Mesendoderm (in vitro differentiated cells): ENCODE data around the gene IZUMO4.

Source experiments
- DNase-seq: peaks from one replicate; pipeline ENCODE4 v3.0.0; 2013
- H2AK5ac ChIP-seq: 2 replicates; pipeline ENCODE4 v1.6.1; 2013; ENCODE audit warnings: low read length, inconsistent platforms
- H2BK120ac ChIP-seq: 2 replicates; pipeline ENCODE4 v1.6.1; 2013; ENCODE audit warnings: low read depth, mild to moderate bottlenecking, low read length, moderate library complexity, mixed read lengths
- H2BK15ac ChIP-seq: replicated peaks from 2 replicates; pipeline ENCODE4 v1.6.1; 2013; ENCODE audit warnings: low read depth, mild to moderate bottlenecking, moderate library complexity
- H2BK5ac ChIP-seq: 2 replicates; pipeline ENCODE4 v1.6.1; 2013; ENCODE audit warnings: low read length, inconsistent platforms
- H3K18ac ChIP-seq: 2 replicates; pipeline ENCODE4 v1.6.1; 2013; ENCODE audit warnings: mild to moderate bottlenecking, low read length, mixed read lengths
- H3K23ac ChIP-seq: one replicate; pipeline ENCODE4 v1.6.1; 2013; ENCODE audit warnings: low read length
- H3K27ac ChIP-seq: 2 replicates; pipeline ENCODE4 v1.5.1; 2013; ENCODE audit warnings: low read depth, mild to moderate bottlenecking, inconsistent platforms, low read length, moderate library complexity
- H3K27me3 ChIP-seq: 2 replicates; pipeline ENCODE4 v1.6.1; 2013; ENCODE audit warnings: low read length, control low read depth, mild to moderate bottlenecking, inconsistent platforms; ENCODE audit not compliant: insufficient read depth, poor library complexity
- H3K36me3 ChIP-seq: 2 replicates; pipeline ENCODE4 v1.6.1; 2013; ENCODE audit warnings: low read length, inconsistent platforms; ENCODE audit not compliant: control insufficient read depth, insufficient read depth
- H3K4ac ChIP-seq: one replicate; pipeline ENCODE4 v1.6.1; 2013; ENCODE audit warnings: low read depth, mild to moderate bottlenecking, low read length, moderate library complexity
- H3K4me1 ChIP-seq: 2 replicates; pipeline ENCODE4 v1.6.1; 2013; ENCODE audit warnings: low read depth, low read length, inconsistent platforms; ENCODE audit not compliant: control insufficient read depth
- H3K4me2 ChIP-seq: 2 replicates; pipeline ENCODE4 v1.6.1; 2013; ENCODE audit warnings: low read length
- H3K4me3 ChIP-seq: 2 replicates; pipeline ENCODE4 v1.5.1; 2013; ENCODE audit warnings: mild to moderate bottlenecking, low read length
- H3K56ac ChIP-seq: one replicate; pipeline ENCODE4 v1.6.1; 2013; ENCODE audit warnings: low read length
- H3K79me1 ChIP-seq: 2 replicates; pipeline ENCODE4 v1.6.1; 2013; ENCODE audit warnings: low read length, inconsistent platforms
- H3K79me2 ChIP-seq: 2 replicates; pipeline ENCODE4 v1.6.1; 2013; ENCODE audit warnings: mild to moderate bottlenecking, low read length; ENCODE audit not compliant: control insufficient read depth, insufficient read depth
- H3K9ac ChIP-seq: 2 replicates; pipeline ENCODE4 v1.6.1; 2013; ENCODE audit warnings: low read length, inconsistent platforms
- H4K5ac ChIP-seq: one replicate; pipeline ENCODE4 v1.6.1; 2013; ENCODE audit warnings: low read length
- H4K8ac ChIP-seq: one replicate; pipeline ENCODE4 v1.6.1; 2013; ENCODE audit warnings: low read depth, mild to moderate bottlenecking, control low read depth, low read length, moderate library complexity
- WGBS: extraction: QIAGEN DNeasy Blood & Tissue Kit; methylation state at CpG from one replicate; pipeline ENCODE4 v1.1.7; 2013; ENCODE audit warnings: low lambda C conversion rate, missing lambda C conversion rate; ENCODE audit not compliant: insufficient coverage; ENCODE audit errors: extremely low coverage; 5-methylcytosine and 5-hydroxymethylcytosine counted together

IZUMO4 gene

DNA sequence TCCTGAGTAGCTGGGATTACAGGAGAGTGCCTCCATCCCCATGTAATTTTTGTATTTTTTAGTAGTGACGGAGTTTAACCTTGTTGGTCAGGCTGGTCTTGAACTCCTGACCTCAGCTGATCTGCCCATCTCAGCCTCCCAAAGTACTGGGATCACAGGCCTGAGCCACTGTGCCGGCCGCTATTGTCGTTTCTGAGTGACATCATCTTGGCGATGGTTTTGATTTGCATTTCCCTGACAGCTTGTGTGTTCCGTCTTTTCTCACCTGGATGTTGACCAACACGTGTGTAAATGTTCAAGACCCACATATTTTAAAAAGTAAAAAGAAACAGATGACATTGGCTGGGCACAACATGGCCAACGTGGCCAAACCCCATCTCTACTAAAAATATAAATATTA lies 32.9 kb upstream of the IZUMO4 start:
- Histone ChIP-seq H3K18ac (no peak overlapping the region), H3K36me3 (no peaks in the 10 kb centered on the region), H3K9ac (no peak overlapping the region), H3K4me2 (no peak overlapping the region), H3K4me3 (no peak overlapping the region), H3K56ac (no peak overlapping the region), H3K79me1 (no peaks in the 10 kb centered on the region), H3K23ac (no peak overlapping the region), H2AK5ac (no peak overlapping the region), H2BK120ac (no peak overlapping the region), H3K79me2 (no peaks in the 10 kb centered on the region), H2BK5ac (no peak overlapping the region), H4K5ac (no peak overlapping the region), H2BK15ac (no peak overlapping the region), H3K4me1 (peaks cover 4% of the 10 kb centered on the region), H3K4ac (no peak overlapping the region), H3K27me3 (no peaks in the 10 kb centered on the region), H3K27ac (no peak overlapping the region), H4K8ac (no peak overlapping the region)
- DNase-seq: no peak
- no CpG with 5 or more reads among the region's 8 CpGs for WGBS

DNA sequence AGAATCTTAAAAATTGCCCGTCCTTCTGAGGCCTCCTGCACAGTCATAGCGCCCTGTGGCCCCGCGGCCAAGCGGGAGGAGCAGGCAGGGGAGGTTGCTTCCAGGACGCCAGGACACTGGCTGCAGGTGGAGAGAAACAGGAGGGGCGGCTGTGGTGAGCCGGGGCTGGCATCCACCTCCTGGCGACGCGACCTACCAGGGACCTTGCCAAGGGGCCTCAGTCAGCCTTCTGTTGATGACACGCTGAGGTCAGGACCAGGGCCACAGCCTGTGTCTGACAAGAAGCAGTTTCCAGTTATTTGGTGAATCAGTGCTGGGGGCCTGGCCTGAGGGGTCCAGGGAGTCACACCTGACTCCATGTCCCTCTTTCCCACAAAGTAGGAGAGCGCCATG lies 32.3 kb upstream of the IZUMO4 start:
- Histone ChIP-seq H2AK5ac (no peak overlapping the region), H3K27me3 (no peaks in the 10 kb centered on the region), H3K23ac (no peak overlapping the region), H3K9ac (no peak overlapping the region), H4K8ac (no peak overlapping the region), H2BK15ac (no peak overlapping the region), H3K79me1 (no peaks in the 10 kb centered on the region), H3K4me2 (no peak overlapping the region), H3K18ac (no peak overlapping the region), H3K4me1 (peaks cover 4% of the 10 kb centered on the region), H3K36me3 (no peaks in the 10 kb centered on the region), H3K56ac (no peak overlapping the region), H4K5ac (no peak overlapping the region), H2BK120ac (no peak overlapping the region), H3K79me2 (no peaks in the 10 kb centered on the region), H3K27ac (no peak overlapping the region), H2BK5ac (no peak overlapping the region), H3K4me3 (no peak overlapping the region), H3K4ac (no peak overlapping the region)
- DNase-seq: no peak
- no CpG with 5 or more reads among the region's 13 CpGs for WGBS

DNA sequence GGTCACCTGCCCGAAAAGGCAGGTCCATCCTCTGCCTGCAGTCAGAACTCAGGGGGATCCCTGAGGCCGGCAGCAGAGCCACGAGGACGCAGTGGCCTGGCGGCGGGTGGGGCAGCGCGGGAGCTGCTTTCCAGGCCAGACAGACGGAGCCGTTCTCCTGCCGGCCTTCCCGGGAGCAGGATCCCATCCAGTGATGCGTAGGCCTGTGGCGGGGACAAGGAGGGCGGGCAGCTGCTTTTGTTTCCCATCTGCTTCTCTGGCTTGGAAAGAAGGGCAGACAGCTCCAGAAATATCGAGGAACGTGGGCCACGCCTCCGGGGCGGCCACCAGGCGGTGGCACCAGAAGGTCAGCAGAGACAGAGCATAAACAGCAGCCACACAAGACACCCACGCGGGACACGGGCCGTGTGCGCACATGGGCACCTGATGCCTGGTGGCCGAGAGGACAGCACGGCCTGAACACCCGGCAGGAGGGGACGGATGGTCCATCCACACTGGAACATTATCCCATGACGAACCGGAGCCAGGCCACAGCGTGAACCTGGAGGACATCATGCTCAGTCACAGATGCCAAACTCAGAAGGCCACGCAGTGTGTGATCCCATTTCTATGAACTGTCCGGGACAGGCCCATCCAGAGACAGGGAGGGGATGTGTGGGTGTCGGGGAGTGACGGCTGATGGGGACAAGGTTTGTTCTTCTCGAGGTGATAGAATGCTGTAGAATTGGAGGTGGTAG lies 31.8 kb upstream of the IZUMO4 start:
- Histone ChIP-seq H3K79me2 (no peaks in the 10 kb centered on the region), H2AK5ac (no peak overlapping the region), H3K4me1 (peaks cover 2% of the 10 kb centered on the region), H3K23ac (no peak overlapping the region), H3K36me3 (no peaks in the 10 kb centered on the region), H2BK5ac (no peak overlapping the region), H4K8ac (no peak overlapping the region), H3K27me3 (no peaks in the 10 kb centered on the region), H2BK120ac (no peak overlapping the region), H3K18ac (no peak overlapping the region), H3K9ac (no peak overlapping the region), H3K79me1 (no peaks in the 10 kb centered on the region), H3K56ac (no peak overlapping the region), H3K4ac (no peak overlapping the region), H3K4me2 (no peak overlapping the region), H2BK15ac (no peak overlapping the region), H3K4me3 (no peak overlapping the region), H3K27ac (no peak overlapping the region), H4K5ac (no peak overlapping the region)
- no peak for DNase-seq
- no CpG with 5 or more reads among the region's 38 CpGs for WGBS

DNA sequence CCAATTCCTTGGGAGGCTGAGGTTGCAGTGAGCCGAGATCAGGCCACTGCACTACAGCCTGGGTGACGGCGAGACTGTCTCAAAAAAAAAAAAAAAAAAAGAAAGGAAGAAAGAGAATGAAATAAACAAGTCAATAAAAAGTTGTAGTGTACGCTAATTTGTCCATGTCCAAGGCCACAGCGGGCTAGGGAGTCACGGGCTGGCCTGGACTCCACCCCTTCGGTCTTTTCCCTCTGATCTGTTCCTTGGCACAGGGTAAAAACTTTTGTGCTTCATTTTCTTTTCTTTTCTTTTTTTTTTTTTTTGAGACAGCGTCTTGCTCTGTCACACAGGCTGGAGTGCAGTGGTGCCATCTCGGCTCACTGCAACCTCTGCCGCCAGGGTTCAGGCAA lies 26.3 kb upstream of the IZUMO4 start:
- Histone ChIP-seq H3K27ac (no peak overlapping the region), H2AK5ac (no peak overlapping the region), H3K79me2 (no peaks in the 10 kb centered on the region), H3K4ac (no peak overlapping the region), H3K4me3 (no peak overlapping the region), H3K27me3 (no peaks in the 10 kb centered on the region), H4K8ac (no peak overlapping the region), H3K23ac (no peak overlapping the region), H2BK120ac (no peak overlapping the region), H3K4me2 (no peak overlapping the region), H3K18ac (no peak overlapping the region), H2BK5ac (no peak overlapping the region), H2BK15ac (no peak overlapping the region), H3K4me1 (no peaks in the 10 kb centered on the region), H3K9ac (no peak overlapping the region), H3K79me1 (no peaks in the 10 kb centered on the region), H4K5ac (no peak overlapping the region), H3K36me3 (no peaks in the 10 kb centered on the region), H3K56ac (no peak overlapping the region)
- no peak for DNase-seq
- WGBS: no CpG with 5 or more reads among the region's 10 CpGs

DNA sequence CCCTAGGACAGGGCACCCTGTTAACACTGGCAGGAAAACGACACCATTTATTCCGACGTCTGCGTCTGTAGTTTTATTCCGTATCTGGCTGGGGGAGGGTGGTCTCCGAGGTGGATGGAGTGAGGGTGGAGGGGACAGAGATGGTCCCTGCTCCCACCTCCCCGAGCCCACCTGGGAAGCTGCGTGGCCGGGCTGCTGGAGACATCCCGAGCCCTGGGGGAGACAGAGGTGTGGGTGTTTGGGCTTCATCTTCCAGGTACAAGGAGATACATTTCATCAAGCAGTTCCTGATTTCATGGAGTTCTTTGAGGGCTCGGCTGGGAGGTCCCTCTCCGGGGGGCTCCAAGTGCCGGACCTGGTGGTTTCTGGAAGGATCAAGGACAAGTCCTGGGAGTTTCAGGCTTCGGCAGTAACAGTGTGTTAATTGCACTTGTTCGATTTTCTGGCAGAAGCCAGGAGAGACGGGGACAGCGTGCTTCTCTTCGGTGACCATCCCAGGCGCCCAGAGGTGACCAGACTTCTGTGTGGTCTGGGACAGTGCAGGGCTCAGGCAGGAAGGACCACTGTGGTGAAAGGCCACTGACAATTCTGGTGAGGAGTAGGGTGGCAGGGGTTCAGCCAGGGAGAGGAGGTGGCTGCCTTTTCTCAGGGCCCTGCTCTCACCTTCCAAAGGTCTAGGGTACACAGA lies 25.6 kb upstream of the IZUMO4 start:
- Histone ChIP-seq H3K4ac (no peak overlapping the region), H3K79me1 (no peaks in the 10 kb centered on the region), H3K18ac (no peak overlapping the region), H3K9ac (no peak overlapping the region), H3K56ac (no peak overlapping the region), H3K27ac (no peak overlapping the region), H4K8ac (no peak overlapping the region), H3K36me3 (no peaks in the 10 kb centered on the region), H3K4me2 (no peak overlapping the region), H3K4me3 (no peak overlapping the region), H3K79me2 (no peaks in the 10 kb centered on the region), H2BK5ac (no peak overlapping the region), H2BK120ac (no peak overlapping the region), H2BK15ac (no peak overlapping the region), H3K23ac (no peak overlapping the region), H4K5ac (no peak overlapping the region), H3K27me3 (no peaks in the 10 kb centered on the region), H3K4me1 (no peaks in the 10 kb centered on the region), H2AK5ac (no peak overlapping the region)
- no peak for DNase-seq
- no CpG with 5 or more reads among the region's 19 CpGs for WGBS
